NB4 (cell line): ENCODE data around the gene SCAP.

ENCODE experiments used
- CTCF ChIP-seq: IDR thresholded peaks from one replicate; pipeline ENCODE4 v1.5.1; 2012; ENCODE audit warnings: low read depth, low read length
- POLR2A ChIP-seq: IDR thresholded peaks from 2 replicates; pipeline ENCODE4 v1.6.1; 2011; ENCODE audit warnings: mild to moderate bottlenecking; ENCODE audit not compliant: insufficient read length; ENCODE audit errors: extremely low read depth

- TF ChIP-seq CTCF = no peak
- no peak for TF ChIP-seq POLR2A
Observed at GRCh38 chr3:47515864-47516319, 40.2 kb upstream of the SCAP start.
